Liver (tissue), 9 donors: ENCODE results near the gene CIDEA. TPM values are rescaled to one million over a fixed set of nuclear protein-coding genes. Genes with fewer than 3 reads are reported as not detected.
A peak's percentile ranks its signal among the peaks of the same experiment; 100 is the strongest.

ENCODE experiments used
- DNase-seq: peaks from one replicate; pipeline ENCODE4 v3.0.0-alpha.2; 2017; ENCODE audit warnings: low spot score
- H3K27ac ChIP-seq, 2 donors: one replicate each; pipeline ENCODE4 v1.7.0; 2013; ENCODE audit warnings: inconsistent platforms in 2 of 2, low read length in 2 of 2, control low read depth in 1 of 2, low read depth in 1 of 2, mild to moderate bottlenecking in 1 of 2
- H3K27me3 ChIP-seq, 4 donors: one replicate each; pipeline versions ENCODE4 v1.6.1 to v1.7.0; 2013; ENCODE audit warnings: low read length in 3 of 4, inconsistent platforms in 1 of 4, mild to moderate bottlenecking in 1 of 4, moderate library complexity in 1 of 4; ENCODE audit not compliant: control insufficient read depth in 4 of 4, insufficient read depth in 4 of 4
- H3K36me3 ChIP-seq, 4 donors: one replicate each; pipeline versions ENCODE4 v1.6.1 to v1.7.0; 2013; ENCODE audit warnings: low read length in 3 of 4, mild to moderate bottlenecking in 3 of 4, low read depth in 1 of 4, moderate library complexity in 1 of 4; ENCODE audit not compliant: control insufficient read depth in 4 of 4, insufficient read depth in 3 of 4
- H3K4me1 ChIP-seq, 4 donors: one replicate each; pipeline versions ENCODE4 v1.6.1 to v1.7.0; 2013; ENCODE audit warnings: low read length in 3 of 4, mild to moderate bottlenecking in 3 of 4, moderate library complexity in 1 of 4; ENCODE audit not compliant: control insufficient read depth in 4 of 4, insufficient read depth in 4 of 4
- H3K4me3 ChIP-seq, 3 donors: one replicate each; pipeline versions ENCODE4 v1.6.1 to v1.7.0; 2013; ENCODE audit warnings: low read length in 3 of 3, control low read depth in 1 of 3, low read depth in 1 of 3, mild to moderate bottlenecking in 1 of 3
- H3K9ac ChIP-seq, 2 donors: one replicate each; pipeline ENCODE4 v1.7.0; 2013; ENCODE audit warnings: low read length in 2 of 2, mild to moderate bottlenecking in 2 of 2, moderate library complexity in 2 of 2, control low read depth in 1 of 2, low read depth in 1 of 2
- H3K9me3 ChIP-seq, 4 donors: one replicate each; pipeline versions ENCODE4 v1.6.1 to v1.7.0; 2013; ENCODE audit warnings: low read length in 3 of 4; ENCODE audit not compliant: control insufficient read depth in 4 of 4
- FOXA1 ChIP-seq: IDR thresholded peaks from 2 replicates; pipeline ENCODE4 v1.6.1; 2016; ENCODE audit warnings: antibody characterized with exemption
- GABPA ChIP-seq, 2 donors: IDR thresholded peaks in 1 of 2; conservative IDR thresholded peaks in 1 of 2; 2 replicates each; pipeline ENCODE4 v1.6.1; 2016; ENCODE audit warnings: antibody characterized with exemption in 2 of 2, mild to moderate bottlenecking in 1 of 2, moderate library complexity in 1 of 2
- HNF4G ChIP-seq: IDR thresholded peaks from 2 replicates; pipeline ENCODE4 v1.6.1; 2016; ENCODE audit warnings: antibody characterized with exemption
- JUND ChIP-seq, 2 donors: IDR thresholded peaks; 2 replicates each; pipeline ENCODE4 v1.6.1; 2016; ENCODE audit warnings: antibody characterized with exemption in 2 of 2
- NR2F2 ChIP-seq: IDR thresholded peaks from 2 replicates; pipeline ENCODE4 v1.6.1; 2016; ENCODE audit warnings: antibody characterized with exemption
- RAD21 ChIP-seq, 2 donors: IDR thresholded peaks; 2 replicates each; pipeline ENCODE4 v1.6.1; 2016; ENCODE audit warnings: antibody characterized with exemption in 2 of 2, mild to moderate bottlenecking in 2 of 2
- RXRA ChIP-seq, 2 donors: IDR thresholded peaks; 2 replicates each; pipeline ENCODE4 v1.6.1; 2017 to 2018; ENCODE audit warnings: antibody characterized with exemption in 2 of 2, mild to moderate bottlenecking in 1 of 2
- SP1 ChIP-seq: IDR thresholded peaks from 2 replicates; pipeline ENCODE4 v1.6.1; 2018; ENCODE audit warnings: antibody characterized with exemption, mild to moderate bottlenecking
- TAF1 ChIP-seq: conservative IDR thresholded peaks from 2 replicates; pipeline ENCODE4 v1.6.1; 2016; ENCODE audit warnings: antibody characterized with exemption, mild to moderate bottlenecking
- YY1 ChIP-seq: IDR thresholded peaks from 2 replicates; pipeline ENCODE4 v1.6.1; 2016; ENCODE audit warnings: antibody characterized with exemption, mild to moderate bottlenecking
- WGBS: extraction: QIAGEN DNeasy Blood & Tissue Kit; methylation state at CpG from one replicate; pipeline ENCODE4 v1.1.7; 2013; 5-methylcytosine and 5-hydroxymethylcytosine counted together
- polyA plus RNA-seq, 2 donors: library from polyadenylated mRNA; stranded (reverse) in 1 of 2; unstranded in 1 of 2; fragments of 200-250 nt in 1 of 2; fragments of >200 nt in 1 of 2; fragmentation: Nextera tagmentation in 1 of 2; extraction: Ambion mirVana in 1 of 2; gene quantifications; one replicate each; pipeline versions ENCODE4 v1.2.1 to v1.2.3, GENCODE V29; 2013 to 2015
- total RNA-seq, 2 donors: library from RNA; depleted of rRNA; stranded (reverse); fragments of >200 nt; gene quantifications; one replicate each; pipeline ENCODE4 v1.2.3, GENCODE V29; 2014
- TF ChIP-seq, protein P1 (sequence below): fragments of 150-350 bp; IDR thresholded peaks from 2 replicates; pipeline ENCODE4 v1.5.1; 2017; ENCODE audit warnings: improper control_type of control experiment, low read depth, low read length; ENCODE audit not compliant: missing input control
- TF ChIP-seq, protein P2 (sequence below): IDR thresholded peaks from 2 replicates; pipeline ENCODE4 v1.6.1; 2016; ENCODE audit warnings: antibody characterized with exemption
- TF ChIP-seq, protein P3 (sequence below): IDR thresholded peaks from 2 replicates; pipeline ENCODE4 v1.6.1; 2016; ENCODE audit warnings: antibody characterized with exemption, mild to moderate bottlenecking
- donor health status: healthy.
- donor health status: healthy.
- donor health status: healthy.
- donor health status: healthy.
- donor health status: healthy.

The CIDEA gene
- total and polyA plus RNA-seq, 4 donors, result not detected

DNA sequence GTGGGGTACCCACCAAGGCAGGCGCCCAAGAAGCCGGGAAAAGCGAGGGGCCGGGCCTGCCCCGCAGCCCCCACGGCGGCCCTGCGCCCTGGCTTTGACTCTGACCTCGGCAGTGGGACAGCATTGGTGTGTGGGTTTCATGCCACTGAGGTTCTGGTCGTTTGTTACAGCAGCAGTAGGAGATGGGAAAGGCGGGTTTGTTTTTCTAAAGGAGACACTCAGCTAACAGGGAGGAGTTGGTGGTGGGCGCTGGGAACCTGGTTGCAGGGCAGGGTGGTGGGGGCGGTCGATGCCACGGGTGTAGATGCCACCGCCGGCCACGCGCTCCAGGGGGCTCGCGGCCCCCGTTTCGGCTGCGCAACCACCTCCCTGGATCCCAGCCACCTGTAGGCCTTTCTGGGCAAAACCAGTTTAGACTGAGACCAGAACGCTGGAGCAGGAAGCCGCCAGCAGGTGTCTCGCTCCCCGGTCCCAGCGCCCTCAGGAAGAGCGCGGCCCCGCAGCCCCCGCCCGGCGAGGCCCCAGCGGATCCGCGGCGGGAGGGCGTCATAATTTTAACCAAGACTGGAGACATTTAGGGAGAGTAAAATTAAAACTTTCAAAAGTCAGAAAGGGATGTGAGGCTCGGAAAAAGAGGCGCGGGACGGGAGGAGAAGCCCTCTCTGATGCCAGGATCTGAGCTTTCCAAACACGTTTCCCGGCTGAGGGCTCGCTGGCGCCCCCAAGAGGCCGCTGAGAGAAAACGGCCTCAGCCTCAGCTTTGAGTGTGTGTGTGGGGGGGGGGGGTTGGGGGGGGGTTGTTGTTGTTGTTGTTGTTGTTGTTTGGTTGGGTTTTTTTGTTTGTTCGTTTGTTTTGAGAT lies 17.4 kb downstream of the CIDEA start:
- Histone ChIP-seq H3K4me3 (peak overlapping the region in 1 of 3 donors; percentile 47), H3K4me1 (peaks cover 0 to 3% (median 0%) of the 10 kb centered on the region in 4 donors), H3K9me3 (no peaks in the 10 kb centered on the region), H3K36me3 (no peaks in the 10 kb centered on the region), H3K9ac (no peak overlapping the region), H3K27me3 (no peaks in the 10 kb centered on the region), H3K27ac (peak overlapping the region; percentile 48 to 50)
- 21% methylated on average over 51 of the region's 51 CpGs for WGBS
- peak; percentile 89 for DNase-seq
- TF ChIP-seq, protein P1, sequence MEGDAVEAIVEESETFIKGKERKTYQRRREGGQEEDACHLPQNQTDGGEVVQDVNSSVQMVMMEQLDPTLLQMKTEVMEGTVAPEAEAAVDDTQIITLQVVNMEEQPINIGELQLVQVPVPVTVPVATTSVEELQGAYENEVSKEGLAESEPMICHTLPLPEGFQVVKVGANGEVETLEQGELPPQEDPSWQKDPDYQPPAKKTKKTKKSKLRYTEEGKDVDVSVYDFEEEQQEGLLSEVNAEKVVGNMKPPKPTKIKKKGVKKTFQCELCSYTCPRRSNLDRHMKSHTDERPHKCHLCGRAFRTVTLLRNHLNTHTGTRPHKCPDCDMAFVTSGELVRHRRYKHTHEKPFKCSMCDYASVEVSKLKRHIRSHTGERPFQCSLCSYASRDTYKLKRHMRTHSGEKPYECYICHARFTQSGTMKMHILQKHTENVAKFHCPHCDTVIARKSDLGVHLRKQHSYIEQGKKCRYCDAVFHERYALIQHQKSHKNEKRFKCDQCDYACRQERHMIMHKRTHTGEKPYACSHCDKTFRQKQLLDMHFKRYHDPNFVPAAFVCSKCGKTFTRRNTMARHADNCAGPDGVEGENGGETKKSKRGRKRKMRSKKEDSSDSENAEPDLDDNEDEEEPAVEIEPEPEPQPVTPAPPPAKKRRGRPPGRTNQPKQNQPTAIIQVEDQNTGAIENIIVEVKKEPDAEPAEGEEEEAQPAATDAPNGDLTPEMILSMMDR, result peak; percentile 28
- TF ChIP-seq JUND (IDR thresholded peaks at IDR 0.05) (no peak), RAD21 (IDR thresholded peaks at IDR 0.05) (peak; percentile 41 to 67)

DNA sequence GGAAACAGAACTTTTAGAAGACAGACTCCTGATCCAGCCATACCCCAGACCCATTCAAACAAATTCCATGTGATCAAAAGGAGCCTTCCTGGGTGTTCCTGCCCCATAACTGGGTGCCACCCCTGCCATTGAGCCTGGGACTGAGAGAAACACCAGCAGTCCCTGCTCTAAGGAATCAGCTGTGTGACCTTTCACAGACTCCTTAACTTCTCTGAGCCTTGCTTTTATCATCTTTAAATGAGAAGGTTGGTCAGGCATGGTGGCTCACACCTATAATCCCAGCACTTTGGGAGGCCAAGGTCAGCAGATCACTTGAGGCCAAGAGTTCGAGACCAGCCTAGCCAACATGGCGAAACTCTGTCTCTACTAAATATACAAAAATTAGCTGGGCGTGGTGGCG lies 20.6 kb downstream of the CIDEA start:
- no peak for DNase-seq
- Histone ChIP-seq H3K27me3 (no peaks in the 10 kb centered on the region), H3K9me3 (no peaks in the 10 kb centered on the region), H3K4me3 (no peak overlapping the region), H3K27ac (no peak overlapping the region), H3K36me3 (no peaks in the 10 kb centered on the region), H3K9ac (no peak overlapping the region), H3K4me1 (peaks cover 0 to 3% (median 0%) of the 10 kb centered on the region in 4 donors)
- TF ChIP-seq YY1 (no peak), JUND (IDR thresholded peaks at IDR 0.05) (no peak), FOXA1 (no peak), HNF4G (no peak), GABPA (IDR thresholded peaks at IDR 0.05 in 1 of 2, conservative IDR thresholded peaks at IDR 0.05 in 1 of 2) (no peak), NR2F2 (no peak), RXRA (IDR thresholded peaks at IDR 0.05) (no peak), TAF1 (no peak), SP1 (no peak)
- TF ChIP-seq, protein P1, result no peak
- TF ChIP-seq, protein P2, sequence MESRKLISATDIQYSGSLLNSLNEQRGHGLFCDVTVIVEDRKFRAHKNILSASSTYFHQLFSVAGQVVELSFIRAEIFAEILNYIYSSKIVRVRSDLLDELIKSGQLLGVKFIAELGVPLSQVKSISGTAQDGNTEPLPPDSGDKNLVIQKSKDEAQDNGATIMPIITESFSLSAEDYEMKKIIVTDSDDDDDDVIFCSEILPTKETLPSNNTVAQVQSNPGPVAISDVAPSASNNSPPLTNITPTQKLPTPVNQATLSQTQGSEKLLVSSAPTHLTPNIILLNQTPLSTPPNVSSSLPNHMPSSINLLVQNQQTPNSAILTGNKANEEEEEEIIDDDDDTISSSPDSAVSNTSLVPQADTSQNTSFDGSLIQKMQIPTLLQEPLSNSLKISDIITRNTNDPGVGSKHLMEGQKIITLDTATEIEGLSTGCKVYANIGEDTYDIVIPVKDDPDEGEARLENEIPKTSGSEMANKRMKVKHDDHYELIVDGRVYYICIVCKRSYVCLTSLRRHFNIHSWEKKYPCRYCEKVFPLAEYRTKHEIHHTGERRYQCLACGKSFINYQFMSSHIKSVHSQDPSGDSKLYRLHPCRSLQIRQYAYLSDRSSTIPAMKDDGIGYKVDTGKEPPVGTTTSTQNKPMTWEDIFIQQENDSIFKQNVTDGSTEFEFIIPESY, result no peak
- TF ChIP-seq, protein P3, sequence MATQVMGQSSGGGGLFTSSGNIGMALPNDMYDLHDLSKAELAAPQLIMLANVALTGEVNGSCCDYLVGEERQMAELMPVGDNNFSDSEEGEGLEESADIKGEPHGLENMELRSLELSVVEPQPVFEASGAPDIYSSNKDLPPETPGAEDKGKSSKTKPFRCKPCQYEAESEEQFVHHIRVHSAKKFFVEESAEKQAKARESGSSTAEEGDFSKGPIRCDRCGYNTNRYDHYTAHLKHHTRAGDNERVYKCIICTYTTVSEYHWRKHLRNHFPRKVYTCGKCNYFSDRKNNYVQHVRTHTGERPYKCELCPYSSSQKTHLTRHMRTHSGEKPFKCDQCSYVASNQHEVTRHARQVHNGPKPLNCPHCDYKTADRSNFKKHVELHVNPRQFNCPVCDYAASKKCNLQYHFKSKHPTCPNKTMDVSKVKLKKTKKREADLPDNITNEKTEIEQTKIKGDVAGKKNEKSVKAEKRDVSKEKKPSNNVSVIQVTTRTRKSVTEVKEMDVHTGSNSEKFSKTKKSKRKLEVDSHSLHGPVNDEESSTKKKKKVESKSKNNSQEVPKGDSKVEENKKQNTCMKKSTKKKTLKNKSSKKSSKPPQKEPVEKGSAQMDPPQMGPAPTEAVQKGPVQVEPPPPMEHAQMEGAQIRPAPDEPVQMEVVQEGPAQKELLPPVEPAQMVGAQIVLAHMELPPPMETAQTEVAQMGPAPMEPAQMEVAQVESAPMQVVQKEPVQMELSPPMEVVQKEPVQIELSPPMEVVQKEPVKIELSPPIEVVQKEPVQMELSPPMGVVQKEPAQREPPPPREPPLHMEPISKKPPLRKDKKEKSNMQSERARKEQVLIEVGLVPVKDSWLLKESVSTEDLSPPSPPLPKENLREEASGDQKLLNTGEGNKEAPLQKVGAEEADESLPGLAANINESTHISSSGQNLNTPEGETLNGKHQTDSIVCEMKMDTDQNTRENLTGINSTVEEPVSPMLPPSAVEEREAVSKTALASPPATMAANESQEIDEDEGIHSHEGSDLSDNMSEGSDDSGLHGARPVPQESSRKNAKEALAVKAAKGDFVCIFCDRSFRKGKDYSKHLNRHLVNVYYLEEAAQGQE, result no peak
- 96% methylated on average over 4 of the region's 4 CpGs for WGBS
